GM06990 (cell line): ENCODE data around the gene EGFLAM.

Experiments used
- DNase-seq: peaks from one replicate; pipeline ENCODE4 v3.0.0-alpha.2; 2011; ENCODE audit not compliant: insufficient read length; ENCODE audit errors: extremely low read depth
- H3K27me3 ChIP-seq: replicated peaks from 2 replicates; pipeline ENCODE4 v1.6.0; 2011; ENCODE audit warnings: low read length; ENCODE audit not compliant: control insufficient read depth, insufficient read depth
- H3K36me3 ChIP-seq: 2 replicates; pipeline ENCODE4 v1.5.1; 2011; ENCODE audit warnings: low read length; ENCODE audit not compliant: control insufficient read depth, insufficient read depth
- H3K4me3 ChIP-seq: replicated peaks from 2 replicates; pipeline ENCODE4 v1.5.1; 2011; ENCODE audit warnings: low read depth, mild to moderate bottlenecking, control low read depth, low read length
- CTCF ChIP-seq: IDR thresholded peaks from 2 replicates; pipeline ENCODE4 v1.5.1; 2011; ENCODE audit warnings: low read length, control low read depth, mild to moderate bottlenecking, inconsistent platforms; ENCODE audit not compliant: insufficient read depth, poor library complexity, severe bottlenecking

EGFLAM gene

DNA sequence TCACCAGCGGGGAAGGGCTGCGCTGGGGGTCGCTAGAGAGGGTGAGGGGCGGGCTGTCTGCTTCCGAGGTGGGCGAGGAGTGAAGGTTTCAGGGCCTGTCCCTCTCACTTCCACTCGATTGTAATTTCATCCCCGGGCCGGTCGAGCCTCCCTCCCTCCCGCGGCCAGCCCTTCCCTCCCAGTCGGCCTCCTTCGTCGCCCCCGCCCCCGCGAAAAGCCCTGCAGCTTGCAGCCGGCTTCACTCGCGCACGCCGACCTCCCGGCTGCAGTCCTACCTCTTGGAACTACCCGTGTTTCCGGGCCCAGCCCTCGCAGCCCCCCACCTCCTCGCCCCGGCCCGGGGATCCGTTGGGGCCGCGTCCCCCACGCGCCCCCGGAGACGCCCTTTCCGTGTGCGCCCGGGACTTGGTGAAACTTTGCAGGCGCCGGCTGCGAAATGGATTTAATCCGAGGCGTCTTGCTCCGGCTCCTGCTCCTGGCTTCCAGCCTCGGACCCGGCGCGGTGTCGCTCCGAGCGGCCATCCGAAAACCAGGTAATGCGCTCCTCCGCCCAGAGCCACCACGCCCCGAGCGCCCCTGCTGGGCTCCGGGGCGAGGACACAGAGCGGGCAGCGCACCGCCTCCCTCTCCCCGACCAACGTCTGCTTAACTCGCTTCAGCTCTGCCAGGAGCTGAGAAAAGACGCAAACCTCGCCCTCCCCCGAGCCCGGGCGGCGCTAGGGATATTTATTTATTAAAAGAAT, at the start of gene EGFLAM:
EGFLAM (plus strand) TSS at position 241 of the 743 bp plus-strand sequence; CDS start at position 437, 196 bp downstream.
- H3K27me3 ChIP-seq: no peaks in the 10 kb centered on the region; the same call in 1 of the 2 replicates
- no peak within 1 kb of the TSS for H3K4me3 ChIP-seq
- peak; percentile 6 for DNase-seq

DNA sequence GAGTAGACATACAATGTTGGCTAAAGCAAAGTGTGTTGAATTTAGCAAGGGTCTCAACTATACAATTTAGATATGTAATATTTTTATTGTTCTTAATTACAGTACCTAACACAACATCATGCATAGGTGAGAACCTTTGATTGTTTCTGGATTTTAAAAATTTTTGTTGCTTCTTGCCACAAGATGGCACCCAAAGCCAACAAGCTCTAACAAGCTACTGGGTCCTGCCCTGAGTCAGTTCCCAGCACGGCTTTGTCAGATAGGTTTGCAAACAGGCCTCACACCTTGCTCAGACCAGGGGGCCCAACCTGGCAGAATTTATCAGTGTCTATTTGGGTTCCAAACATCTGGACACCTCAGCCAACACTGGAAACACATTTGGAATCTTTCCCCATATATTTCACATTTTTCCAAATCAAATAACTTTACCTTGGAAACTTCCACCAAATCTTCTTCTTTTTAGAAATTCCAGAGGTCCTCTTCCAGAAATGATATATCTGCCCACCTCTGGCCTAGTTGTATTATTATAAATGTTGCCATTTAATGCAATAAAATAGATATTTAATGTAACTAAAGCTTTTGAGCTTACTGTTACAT, 49.5 kb upstream of the EGFLAM start:
- H3K36me3 ChIP-seq: no peaks in the 10 kb centered on the region
- TF ChIP-seq CTCF: peak; percentile 53
- no peak for DNase-seq
- no peaks in the 10 kb centered on the region; the same call in none of the 2 replicates for H3K27me3 ChIP-seq
- H3K4me3 ChIP-seq: no peak overlapping the region

More for the DNA sequence above, at the start of gene EGFLAM:
- no peak for TF ChIP-seq CTCF
- H3K36me3 ChIP-seq: no peaks in the 10 kb centered on the region

DNA sequence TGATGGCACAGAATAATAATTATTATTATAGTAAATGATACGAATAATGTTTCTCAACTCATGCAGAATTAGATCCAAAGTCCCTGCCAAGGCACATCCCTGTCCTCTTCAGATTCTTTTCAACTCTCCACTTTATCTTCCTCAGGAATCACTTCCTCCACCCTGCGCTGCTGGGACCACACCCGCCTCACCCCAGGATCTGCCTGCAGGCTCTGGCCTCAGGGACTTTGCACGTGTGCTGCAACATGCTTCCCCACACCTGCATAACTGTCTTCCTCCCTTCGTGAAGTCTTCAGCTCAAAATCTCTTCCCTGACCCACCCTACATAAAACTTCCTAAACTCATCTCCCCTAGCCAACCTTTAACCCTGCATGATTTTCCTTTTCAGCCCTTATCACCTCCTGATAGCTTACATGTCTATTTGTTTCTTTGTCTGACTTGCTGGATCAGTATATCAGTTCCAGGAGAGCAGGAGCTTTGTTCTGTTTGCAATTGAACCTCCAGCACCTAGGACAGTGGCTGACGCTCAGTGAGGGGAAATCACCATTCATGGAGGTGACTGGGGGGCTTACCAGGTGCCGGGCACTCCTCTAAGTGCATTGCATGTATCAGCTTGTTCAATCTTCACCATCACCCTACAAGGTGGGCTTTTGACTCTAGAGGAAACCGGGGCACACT, 47.5 kb upstream of the EGFLAM start:
- DNase-seq: no peak
- no peak for TF ChIP-seq CTCF
- no peak overlapping the region for H3K4me3 ChIP-seq
- H3K36me3 ChIP-seq: no peaks in the 10 kb centered on the region
- H3K27me3 ChIP-seq: no peaks in the 10 kb centered on the region; the same call in 1 of the 2 replicates

GRCh38 chr5:38211354-38211710, 47.0 kb upstream of the EGFLAM start:
- DNase-seq: no peak
- no peaks in the 10 kb centered on the region for H3K36me3 ChIP-seq
- H3K4me3 ChIP-seq: no peak overlapping the region
- no peaks in the 10 kb centered on the region for H3K27me3 ChIP-seq
- TF ChIP-seq CTCF: no peak

DNA sequence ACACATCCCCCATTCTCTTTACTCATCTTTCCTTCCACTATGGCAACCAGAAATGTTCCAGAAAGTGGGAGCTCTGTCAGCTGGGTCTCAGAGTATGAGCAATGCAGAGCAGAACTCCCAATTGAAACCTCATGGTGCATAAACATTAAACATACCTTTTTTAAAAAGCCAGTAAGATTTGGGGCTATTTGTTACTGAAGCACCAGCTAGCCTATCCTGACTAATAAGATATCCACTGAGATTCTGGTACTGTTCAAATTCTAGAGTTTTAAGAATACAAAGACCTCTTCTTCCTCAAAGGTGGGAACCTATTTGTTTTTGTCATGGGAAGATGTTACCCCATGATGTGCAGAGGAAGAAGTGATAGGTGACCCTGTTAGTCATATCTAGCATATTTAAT, 46.1 kb upstream of the EGFLAM start:
- Histone ChIP-seq H3K36me3 (no peaks in the 10 kb centered on the region), H3K27me3 (no peaks in the 10 kb centered on the region), H3K4me3 (no peak overlapping the region)
- TF ChIP-seq CTCF: no peak
- DNase-seq: no peak
